ENCODE measurements around the gene GRXCR2.

DNA sequence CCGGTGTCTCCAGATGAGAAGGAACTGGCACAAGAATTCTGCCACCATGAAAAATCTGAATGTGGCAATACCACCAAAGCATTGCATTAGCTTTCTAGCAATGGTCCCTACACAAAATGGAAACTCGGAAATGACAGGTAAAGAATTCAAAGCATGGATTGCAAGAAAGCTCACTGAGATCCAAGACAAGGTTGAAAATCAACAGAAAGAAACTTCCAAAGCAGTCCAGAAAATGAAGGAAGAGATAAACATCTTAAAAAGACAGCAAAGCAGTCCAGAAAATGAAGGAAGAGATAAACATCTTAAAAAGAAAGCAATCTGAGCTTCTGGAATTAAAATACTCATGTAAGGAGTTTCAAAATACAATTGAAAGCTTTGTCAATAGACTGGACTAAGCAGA, 16.8 kb upstream of the GRXCR2 start:
- TF ChIP-seq, protein P1, sequence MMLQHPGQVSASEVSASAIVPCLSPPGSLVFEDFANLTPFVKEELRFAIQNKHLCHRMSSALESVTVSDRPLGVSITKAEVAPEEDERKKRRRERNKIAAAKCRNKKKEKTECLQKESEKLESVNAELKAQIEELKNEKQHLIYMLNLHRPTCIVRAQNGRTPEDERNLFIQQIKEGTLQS (IDR thresholded peaks at IDR 0.05): no peak
- TF ChIP-seq, protein P2, sequence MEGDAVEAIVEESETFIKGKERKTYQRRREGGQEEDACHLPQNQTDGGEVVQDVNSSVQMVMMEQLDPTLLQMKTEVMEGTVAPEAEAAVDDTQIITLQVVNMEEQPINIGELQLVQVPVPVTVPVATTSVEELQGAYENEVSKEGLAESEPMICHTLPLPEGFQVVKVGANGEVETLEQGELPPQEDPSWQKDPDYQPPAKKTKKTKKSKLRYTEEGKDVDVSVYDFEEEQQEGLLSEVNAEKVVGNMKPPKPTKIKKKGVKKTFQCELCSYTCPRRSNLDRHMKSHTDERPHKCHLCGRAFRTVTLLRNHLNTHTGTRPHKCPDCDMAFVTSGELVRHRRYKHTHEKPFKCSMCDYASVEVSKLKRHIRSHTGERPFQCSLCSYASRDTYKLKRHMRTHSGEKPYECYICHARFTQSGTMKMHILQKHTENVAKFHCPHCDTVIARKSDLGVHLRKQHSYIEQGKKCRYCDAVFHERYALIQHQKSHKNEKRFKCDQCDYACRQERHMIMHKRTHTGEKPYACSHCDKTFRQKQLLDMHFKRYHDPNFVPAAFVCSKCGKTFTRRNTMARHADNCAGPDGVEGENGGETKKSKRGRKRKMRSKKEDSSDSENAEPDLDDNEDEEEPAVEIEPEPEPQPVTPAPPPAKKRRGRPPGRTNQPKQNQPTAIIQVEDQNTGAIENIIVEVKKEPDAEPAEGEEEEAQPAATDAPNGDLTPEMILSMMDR (IDR thresholded peaks at IDR 0.05 in 2 of 3, conservative IDR thresholded peaks at IDR 0.05 in 1 of 3; ENCODE audit: borderline replicate concordance in 1 of 3, insufficient read depth in 1 of 3, low read depth in 2 of 3, low read length in 2 of 3): no peak
- TF ChIP-seq POLR2A (IDR thresholded peaks at IDR 0.05; ENCODE audit: borderline replicate concordance, extremely low read depth, insufficient read depth, insufficient read length) (no peak), ZFX (IDR thresholded peaks at IDR 0.05) (no peak), JUND (IDR thresholded peaks at IDR 0.05) (no peak), POLR2AphosphoS5 (IDR thresholded peaks at IDR 0.05; ENCODE audit: low read depth, low read length) (no peak), ZNF274 (IDR thresholded peaks at IDR 0.05; ENCODE audit: low read depth, low read length) (no peak), EZH2phosphoT487 (IDR thresholded peaks at IDR 0.05; ENCODE audit: borderline replicate concordance) (no peak)
- TF ChIP-seq, protein P3, sequence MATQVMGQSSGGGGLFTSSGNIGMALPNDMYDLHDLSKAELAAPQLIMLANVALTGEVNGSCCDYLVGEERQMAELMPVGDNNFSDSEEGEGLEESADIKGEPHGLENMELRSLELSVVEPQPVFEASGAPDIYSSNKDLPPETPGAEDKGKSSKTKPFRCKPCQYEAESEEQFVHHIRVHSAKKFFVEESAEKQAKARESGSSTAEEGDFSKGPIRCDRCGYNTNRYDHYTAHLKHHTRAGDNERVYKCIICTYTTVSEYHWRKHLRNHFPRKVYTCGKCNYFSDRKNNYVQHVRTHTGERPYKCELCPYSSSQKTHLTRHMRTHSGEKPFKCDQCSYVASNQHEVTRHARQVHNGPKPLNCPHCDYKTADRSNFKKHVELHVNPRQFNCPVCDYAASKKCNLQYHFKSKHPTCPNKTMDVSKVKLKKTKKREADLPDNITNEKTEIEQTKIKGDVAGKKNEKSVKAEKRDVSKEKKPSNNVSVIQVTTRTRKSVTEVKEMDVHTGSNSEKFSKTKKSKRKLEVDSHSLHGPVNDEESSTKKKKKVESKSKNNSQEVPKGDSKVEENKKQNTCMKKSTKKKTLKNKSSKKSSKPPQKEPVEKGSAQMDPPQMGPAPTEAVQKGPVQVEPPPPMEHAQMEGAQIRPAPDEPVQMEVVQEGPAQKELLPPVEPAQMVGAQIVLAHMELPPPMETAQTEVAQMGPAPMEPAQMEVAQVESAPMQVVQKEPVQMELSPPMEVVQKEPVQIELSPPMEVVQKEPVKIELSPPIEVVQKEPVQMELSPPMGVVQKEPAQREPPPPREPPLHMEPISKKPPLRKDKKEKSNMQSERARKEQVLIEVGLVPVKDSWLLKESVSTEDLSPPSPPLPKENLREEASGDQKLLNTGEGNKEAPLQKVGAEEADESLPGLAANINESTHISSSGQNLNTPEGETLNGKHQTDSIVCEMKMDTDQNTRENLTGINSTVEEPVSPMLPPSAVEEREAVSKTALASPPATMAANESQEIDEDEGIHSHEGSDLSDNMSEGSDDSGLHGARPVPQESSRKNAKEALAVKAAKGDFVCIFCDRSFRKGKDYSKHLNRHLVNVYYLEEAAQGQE (IDR thresholded peaks at IDR 0.05; ENCODE audit: low read depth): no peak
- TF ChIP-seq, protein P4, sequence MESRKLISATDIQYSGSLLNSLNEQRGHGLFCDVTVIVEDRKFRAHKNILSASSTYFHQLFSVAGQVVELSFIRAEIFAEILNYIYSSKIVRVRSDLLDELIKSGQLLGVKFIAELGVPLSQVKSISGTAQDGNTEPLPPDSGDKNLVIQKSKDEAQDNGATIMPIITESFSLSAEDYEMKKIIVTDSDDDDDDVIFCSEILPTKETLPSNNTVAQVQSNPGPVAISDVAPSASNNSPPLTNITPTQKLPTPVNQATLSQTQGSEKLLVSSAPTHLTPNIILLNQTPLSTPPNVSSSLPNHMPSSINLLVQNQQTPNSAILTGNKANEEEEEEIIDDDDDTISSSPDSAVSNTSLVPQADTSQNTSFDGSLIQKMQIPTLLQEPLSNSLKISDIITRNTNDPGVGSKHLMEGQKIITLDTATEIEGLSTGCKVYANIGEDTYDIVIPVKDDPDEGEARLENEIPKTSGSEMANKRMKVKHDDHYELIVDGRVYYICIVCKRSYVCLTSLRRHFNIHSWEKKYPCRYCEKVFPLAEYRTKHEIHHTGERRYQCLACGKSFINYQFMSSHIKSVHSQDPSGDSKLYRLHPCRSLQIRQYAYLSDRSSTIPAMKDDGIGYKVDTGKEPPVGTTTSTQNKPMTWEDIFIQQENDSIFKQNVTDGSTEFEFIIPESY (IDR thresholded peaks at IDR 0.05; ENCODE audit: extremely low read depth, insufficient replicate concordance, low read length): no peak
- TF ChIP-seq, protein P5, sequence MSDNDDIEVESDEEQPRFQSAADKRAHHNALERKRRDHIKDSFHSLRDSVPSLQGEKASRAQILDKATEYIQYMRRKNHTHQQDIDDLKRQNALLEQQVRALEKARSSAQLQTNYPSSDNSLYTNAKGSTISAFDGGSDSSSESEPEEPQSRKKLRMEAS (IDR thresholded peaks at IDR 0.05): no peak

All from HCT116 (cell line).